Mesenchymal stem cell (in vitro differentiated cells and primary cell): ENCODE measurements around the gene SOD1.

Experiments
- DNase-seq: peaks from one replicate; pipeline ENCODE4 v3.0.0-alpha.2; 2013
- H2AFZ ChIP-seq: one replicate; pipeline ENCODE4 v1.6.1; 2013; ENCODE audit warnings: low read depth, mild to moderate bottlenecking, control low read depth, inconsistent platforms, low read length, moderate library complexity
- H2AK5ac ChIP-seq: 2 replicates; pipeline ENCODE4 v1.6.1; 2013; ENCODE audit warnings: low read length, moderate library complexity, mild to moderate bottlenecking, inconsistent platforms; ENCODE audit not compliant: severe bottlenecking
- H2BK120ac ChIP-seq: one replicate; pipeline ENCODE4 v1.6.1; 2013; ENCODE audit warnings: low read depth, mild to moderate bottlenecking, inconsistent platforms, low read length, moderate library complexity
- H2BK12ac ChIP-seq, 2 experiments: one replicate each; pipeline ENCODE4 v1.6.1; 2013; ENCODE audit warnings: inconsistent platforms in 2 of 2, low read length in 2 of 2, mild to moderate bottlenecking in 2 of 2, moderate library complexity in 2 of 2, control low read depth in 1 of 2
- H2BK15ac ChIP-seq: one replicate; pipeline ENCODE4 v1.6.1; 2013; ENCODE audit warnings: mild to moderate bottlenecking, low read depth, inconsistent platforms; ENCODE audit not compliant: poor library complexity, severe bottlenecking
- H2BK5ac ChIP-seq: 2 replicates; pipeline ENCODE4 v1.6.1; 2013; ENCODE audit warnings: low read depth, mild to moderate bottlenecking, low read length, control low read depth, inconsistent platforms; ENCODE audit not compliant: poor library complexity, severe bottlenecking
- H3K14ac ChIP-seq, 2 experiments: one replicate each; pipeline ENCODE4 v1.6.1; 2013; ENCODE audit warnings: inconsistent platforms in 2 of 2, low read length in 2 of 2, control low read depth in 1 of 2, mild to moderate bottlenecking in 1 of 2, moderate library complexity in 1 of 2
- H3K18ac ChIP-seq, 2 experiments: one replicate each; pipeline ENCODE4 v1.6.1; 2013; ENCODE audit warnings: inconsistent platforms in 2 of 2, low read length in 2 of 2, control low read depth in 1 of 2, low read depth in 1 of 2, mild to moderate bottlenecking in 1 of 2
- H3K23ac ChIP-seq, 2 experiments: one replicate each; pipeline ENCODE4 v1.6.1; 2013; ENCODE audit warnings: inconsistent platforms in 2 of 2, low read length in 2 of 2, mild to moderate bottlenecking in 2 of 2, moderate library complexity in 2 of 2, control low read depth in 1 of 2
- H3K27ac ChIP-seq: 2 replicates; pipeline ENCODE4 v1.5.1; 2013; ENCODE audit warnings: mild to moderate bottlenecking, moderate library complexity, low read length, control low read depth, inconsistent platforms; ENCODE audit not compliant: poor library complexity, severe bottlenecking
- H3K27me3 ChIP-seq, 2 experiments: 2 replicates each; pipeline versions ENCODE4 v1.6.1 to v1.7.0; 2013; ENCODE audit warnings: low read length in 2 of 2, mild to moderate bottlenecking in 2 of 2, moderate library complexity in 2 of 2, control low read depth in 1 of 2, inconsistent platforms in 1 of 2; ENCODE audit not compliant: control insufficient read depth in 1 of 2, insufficient read depth in 1 of 2
- H3K36me3 ChIP-seq, 2 experiments: 2 replicates each; pipeline versions ENCODE4 v1.6.1 to v1.7.0; 2013; ENCODE audit warnings: low read length in 2 of 2, control low read depth in 1 of 2, inconsistent platforms in 1 of 2, low read depth in 1 of 2, mild to moderate bottlenecking in 1 of 2; ENCODE audit not compliant: insufficient read depth in 2 of 2, control insufficient read depth in 1 of 2
- H3K4ac ChIP-seq, 2 experiments: one replicate each; pipeline ENCODE4 v1.6.1; 2013; ENCODE audit warnings: inconsistent platforms in 2 of 2, low read length in 2 of 2, mild to moderate bottlenecking in 2 of 2, moderate library complexity in 2 of 2, control low read depth in 1 of 2, low read depth in 1 of 2
- H3K4me1 ChIP-seq: 2 replicates; pipeline ENCODE4 v1.6.1; 2013; ENCODE audit warnings: low read depth, low read length, control low read depth; ENCODE audit not compliant: control insufficient read depth, insufficient read depth
- H3K4me2 ChIP-seq: 2 replicates; pipeline ENCODE4 v1.6.1; 2013; ENCODE audit warnings: low read length, mild to moderate bottlenecking, inconsistent platforms; ENCODE audit not compliant: poor library complexity, severe bottlenecking
- H3K4me3 ChIP-seq, 2 experiments: 2 replicates each; pipeline versions ENCODE4 v1.5.1 to v1.7.0; 2013; ENCODE audit warnings: low read length in 2 of 2, mild to moderate bottlenecking in 2 of 2, control low read depth in 1 of 2, low read depth in 1 of 2; ENCODE audit not compliant: insufficient read depth in 1 of 2
- H3K79me1 ChIP-seq: replicated peaks from 2 replicates; pipeline ENCODE4 v1.6.1; 2013; ENCODE audit warnings: mild to moderate bottlenecking, control low read depth, low read length, inconsistent platforms; ENCODE audit not compliant: poor library complexity, severe bottlenecking
- H3K9ac ChIP-seq: 2 replicates; pipeline ENCODE4 v1.7.0; 2013; ENCODE audit warnings: mild to moderate bottlenecking, low read length, moderate library complexity
- H3K9me3 ChIP-seq: 2 replicates; pipeline ENCODE4 v1.7.0; 2013; ENCODE audit warnings: mild to moderate bottlenecking, low read length; ENCODE audit not compliant: control insufficient read depth
- H4K8ac ChIP-seq: one replicate; pipeline ENCODE4 v1.6.1; 2013; ENCODE audit warnings: inconsistent platforms, mild to moderate bottlenecking, low read length, moderate library complexity
- H4K91ac ChIP-seq: one replicate; pipeline ENCODE4 v1.6.1; 2013; ENCODE audit warnings: mild to moderate bottlenecking, low read length, inconsistent platforms
- WGBS: methylation state at CpG from one replicate; pipeline ENCODE4 v1.1.7; 2013; ENCODE audit warnings: mixed read lengths; 5-methylcytosine and 5-hydroxymethylcytosine counted together

Gene SOD1

DNA sequence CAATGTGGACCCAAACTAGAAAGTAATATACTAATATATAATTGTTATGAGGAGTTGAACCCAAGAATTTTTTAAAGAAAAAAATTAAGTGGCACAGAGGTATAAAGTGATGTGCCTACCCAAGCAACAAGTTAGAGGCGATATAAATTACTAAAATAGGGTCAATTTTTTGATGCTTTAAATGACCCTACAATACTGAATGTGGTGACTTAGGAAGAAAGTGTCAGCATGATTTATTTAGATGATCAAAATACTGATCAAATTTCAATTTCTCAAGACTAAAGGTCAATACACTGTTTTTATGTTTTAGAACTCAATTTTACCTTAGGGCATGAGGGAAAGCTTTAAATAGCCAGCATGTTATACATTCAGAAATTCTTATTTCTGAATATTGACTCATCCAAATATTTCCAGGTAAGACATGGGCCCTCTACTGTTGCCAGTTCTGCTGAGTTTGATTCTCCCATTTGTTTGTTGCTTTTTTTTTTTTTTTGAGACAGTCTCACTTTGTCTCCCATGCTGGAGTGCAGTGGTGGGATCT is 52.3 kb downstream of the SOD1 start:
- Histone ChIP-seq H2BK120ac (no peak overlapping the region), H4K91ac (no peak overlapping the region), H4K8ac (no peak overlapping the region), H2BK5ac (no peak overlapping the region), H3K4me3 (no peak overlapping the region), H3K4me1 (no peaks in the 10 kb centered on the region), H3K79me1 (no peaks in the 10 kb centered on the region), H3K23ac (no peak overlapping the region), H3K4ac (no peak overlapping the region), H3K4me2 (no peak overlapping the region), H3K18ac (no peak overlapping the region), H3K27ac (no peak overlapping the region), H3K27me3 (no peaks in the 10 kb centered on the region), H2BK15ac (no peak overlapping the region), H2BK12ac (no peak overlapping the region), H3K9ac (no peak overlapping the region), H2AK5ac (no peak overlapping the region), H3K9me3 (no peaks in the 10 kb centered on the region), H2AFZ (no peak overlapping the region), H3K14ac (no peak overlapping the region), H3K36me3 (no peaks in the 10 kb centered on the region)
- no CpG with 5 or more reads among the region's 1 CpG for WGBS
- no peak for DNase-seq

DNA sequence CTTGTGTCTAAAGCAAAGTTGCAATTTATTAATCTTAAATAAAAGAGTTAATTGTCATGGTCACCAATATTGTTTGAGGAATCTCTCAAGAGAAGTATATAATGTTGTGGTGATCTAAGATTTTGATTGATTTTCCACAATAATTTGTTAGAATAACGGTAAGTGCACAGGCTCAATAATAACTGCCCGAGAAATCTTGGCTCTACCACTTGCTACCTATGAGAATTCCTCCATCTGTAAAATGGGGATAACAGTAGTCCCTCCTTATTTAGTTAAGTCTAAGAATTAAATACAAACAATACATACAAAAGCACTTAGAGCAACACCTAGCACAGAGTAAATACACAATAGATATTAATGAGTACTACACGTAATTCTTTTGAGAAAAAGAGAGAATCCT is 53.6 kb downstream of the SOD1 start:
- no peak overlapping the region for H2BK120ac ChIP-seq
- 43% methylated on average over 1 of the region's 3 CpGs for WGBS

DNA sequence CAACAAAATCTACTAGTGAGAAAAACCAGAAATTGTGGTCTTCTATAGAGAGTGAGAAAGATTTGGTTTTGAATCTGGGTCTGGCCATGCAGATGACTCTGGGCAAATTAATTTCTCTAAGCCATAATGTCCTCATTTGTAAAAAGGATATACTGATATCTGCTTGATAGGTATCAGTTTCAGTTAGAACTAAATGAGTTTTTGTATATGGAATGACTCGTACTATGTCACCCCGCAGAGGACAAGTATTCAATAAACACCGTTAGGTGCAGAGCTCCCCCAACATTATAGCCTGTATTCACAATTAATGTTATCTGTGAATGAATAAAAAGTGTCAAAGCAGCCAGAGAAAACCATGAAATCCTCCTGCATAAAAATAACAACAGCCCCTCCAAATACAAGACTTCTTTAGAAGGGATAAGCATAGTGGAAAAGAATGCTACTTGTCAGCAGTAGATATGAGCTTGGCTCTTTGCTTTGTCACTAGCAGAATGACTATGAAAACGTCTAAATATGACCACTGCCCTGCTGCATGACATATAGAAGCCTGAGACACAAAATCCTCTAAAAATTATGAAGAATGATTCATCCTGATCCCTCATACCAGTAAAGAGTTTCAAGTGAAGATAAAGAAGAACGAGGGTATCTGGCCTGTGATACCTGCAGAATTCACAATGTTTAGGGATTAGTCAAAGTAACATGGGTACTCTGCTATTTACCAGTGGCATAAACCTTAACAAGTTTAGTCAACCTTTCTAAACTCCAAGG is 54.7 kb downstream of the SOD1 start:
- H3K4me1 ChIP-seq, result no peaks in the 10 kb centered on the region

More for the DNA sequence above, 53.6 kb downstream of the SOD1 start:
- Histone ChIP-seq H3K4ac (no peak overlapping the region), H3K23ac (no peak overlapping the region), H3K4me1 (no peaks in the 10 kb centered on the region), H4K91ac (no peak overlapping the region), H4K8ac (no peak overlapping the region), H3K79me1 (no peaks in the 10 kb centered on the region), H3K4me3 (no peak overlapping the region), H3K36me3 (no peaks in the 10 kb centered on the region), H3K27me3 (no peaks in the 10 kb centered on the region), H2BK15ac (no peak overlapping the region), H3K27ac (no peak overlapping the region), H2AFZ (no peak overlapping the region), H3K9me3 (no peaks in the 10 kb centered on the region), H3K4me2 (no peak overlapping the region), H3K14ac (no peak overlapping the region), H3K9ac (no peak overlapping the region), H3K18ac (no peak overlapping the region), H2BK5ac (no peak overlapping the region), H2BK12ac (no peak overlapping the region), H2AK5ac (no peak overlapping the region)
- DNase-seq, result no peak

DNA sequence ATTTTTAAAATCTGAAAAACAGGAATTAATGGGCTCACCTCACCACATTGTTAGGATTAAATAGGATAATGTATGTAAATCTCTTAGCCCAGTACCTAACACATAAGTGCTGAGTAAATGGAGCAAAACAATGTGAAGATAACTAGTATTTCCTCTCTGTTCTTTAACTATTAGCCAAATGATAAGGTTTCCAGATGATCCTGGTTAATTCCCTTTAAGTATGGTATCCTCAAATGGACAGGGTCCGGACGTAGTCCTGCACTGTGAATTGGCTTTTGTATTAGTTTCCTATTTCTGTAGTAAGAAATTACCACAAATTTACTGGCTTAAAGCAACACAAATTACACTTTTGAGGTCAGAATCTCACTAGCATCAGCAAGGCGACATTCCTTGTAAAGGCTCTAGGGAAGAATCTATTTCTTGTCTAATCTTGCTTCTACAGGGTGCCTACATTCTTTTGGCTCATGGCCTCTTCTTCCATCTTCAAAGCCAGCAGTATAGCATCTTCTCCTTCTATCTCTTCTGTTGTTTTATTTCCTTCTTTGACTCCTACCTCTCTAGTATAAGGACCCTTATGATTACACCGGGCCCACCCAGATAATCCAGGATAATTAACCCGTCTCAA is 55.4 kb downstream of the SOD1 start:
- Histone ChIP-seq H3K4ac (no peak overlapping the region), H3K36me3 (no peaks in the 10 kb centered on the region), H3K23ac (no peak overlapping the region), H4K91ac (no peak overlapping the region), H3K9ac (no peak overlapping the region), H4K8ac (no peak overlapping the region), H2BK15ac (no peak overlapping the region), H3K27ac (no peak overlapping the region), H3K79me1 (no peaks in the 10 kb centered on the region), H3K14ac (no peak overlapping the region), H3K27me3 (no peaks in the 10 kb centered on the region), H3K18ac (no peak overlapping the region), H2BK5ac (no peak overlapping the region), H3K4me1 (no peaks in the 10 kb centered on the region), H3K4me2 (no peak overlapping the region), H3K4me3 (no peak overlapping the region), H2AFZ (no peak overlapping the region), H3K9me3 (no peaks in the 10 kb centered on the region), H2BK120ac (no peak overlapping the region), H2BK12ac (no peak overlapping the region), H2AK5ac (no peak overlapping the region)
- 95% methylated on average over 3 of the region's 5 CpGs for WGBS
- DNase-seq, result no peak

More for the DNA sequence above, 54.7 kb downstream of the SOD1 start:
- H2AK5ac ChIP-seq, result no peak overlapping the region
- no peak overlapping the region for H2AFZ ChIP-seq
- H3K14ac ChIP-seq, result no peak overlapping the region
- no peak overlapping the region for H3K9ac ChIP-seq
- no peak overlapping the region for H4K8ac ChIP-seq
- H3K18ac ChIP-seq, result no peak overlapping the region
- no peaks in the 10 kb centered on the region for H3K9me3 ChIP-seq
- no peak overlapping the region for H3K4me3 ChIP-seq
- no peak overlapping the region for H3K23ac ChIP-seq
- no peak overlapping the region for H3K4ac ChIP-seq
- H3K36me3 ChIP-seq, result no peaks in the 10 kb centered on the region
- H3K4me2 ChIP-seq, result no peak overlapping the region
- H2BK120ac ChIP-seq, result no peak overlapping the region
- 67% methylated on average over 1 of the region's 5 CpGs for whole genome bisulfite sequencing
- no peaks in the 10 kb centered on the region for H3K27me3 ChIP-seq
- no peak overlapping the region for H2BK5ac ChIP-seq
- H4K91ac ChIP-seq, result no peak overlapping the region
- no peak overlapping the region for H2BK15ac ChIP-seq
- H3K27ac ChIP-seq, result no peak overlapping the region
- no peak overlapping the region for H2BK12ac ChIP-seq
- DNase-seq, result peak; percentile 34
- H3K79me1 ChIP-seq, result no peaks in the 10 kb centered on the region
